ENCODE measurements around the gene DAB1.

DAB1 gene

GRCh38 chr1:57157818-57158603, 265.8 kb downstream of the DAB1 start:
- no peak for DNase-seq

- no peak for DNase-seq
These were observed 267.0 kb downstream of the DAB1 start for GRCh38 chr1:57156907-57157306.

- no peak for DNase-seq
These were observed 277.8 kb downstream of the DAB1 start for GRCh38 chr1:57146100-57146499.

GRCh38 chr1:57142999-57143398, 280.9 kb downstream of the DAB1 start:
- DNase-seq: no peak

GRCh38 chr1:57142169-57142568, 281.7 kb downstream of the DAB1 start:
- DNase-seq: no peak

- DNase-seq: no peak
These were observed 285.3 kb downstream of the DAB1 start for GRCh38 chr1:57138432-57139078.

- DNase-seq: no peak
These were observed 285.9 kb downstream of the DAB1 start for GRCh38 chr1:57137980-57138379.

- DNase-seq: no peak
These were observed 289.1 kb downstream of the DAB1 start for GRCh38 chr1:57134803-57135202.

GRCh38 chr1:57133686-57134085, 290.2 kb downstream of the DAB1 start:
- no peak for DNase-seq

- DNase-seq: no peak
These were observed 290.8 kb downstream of the DAB1 start for GRCh38 chr1:57132993-57133622.

- DNase-seq: no peak
These were observed 292.0 kb downstream of the DAB1 start for GRCh38 chr1:57131701-57132394.

- DNase-seq: no peak
These were observed 292.6 kb downstream of the DAB1 start for GRCh38 chr1:57131257-57131656.

GRCh38 chr1:57129865-57130264, 294.0 kb downstream of the DAB1 start:
- no peak for DNase-seq

GRCh38 chr1:57127976-57128375, 295.9 kb downstream of the DAB1 start:
- no peak for DNase-seq

GRCh38 chr1:57124768-57125446, 299.0 kb downstream of the DAB1 start:
- no peak for DNase-seq

- DNase-seq: no peak
These were observed 299.7 kb downstream of the DAB1 start for GRCh38 chr1:57124170-57124569.

GRCh38 chr1:57122031-57122430, 301.8 kb downstream of the DAB1 start:
- no peak for DNase-seq

- no peak for DNase-seq
These were observed 304.8 kb downstream of the DAB1 start for GRCh38 chr1:57118948-57119603.

- no peak for DNase-seq
These were observed 306.1 kb downstream of the DAB1 start for GRCh38 chr1:57117753-57118152.

- no peak for DNase-seq
These were observed 307.0 kb downstream of the DAB1 start for GRCh38 chr1:57116871-57117270.

GRCh38 chr1:57115030-57115614, 308.7 kb downstream of the DAB1 start:
- DNase-seq: no peak

- DNase-seq: no peak
These were observed 311.7 kb downstream of the DAB1 start for GRCh38 chr1:57112148-57112547.
